ENCODE results near the gene FBL.
A peak's percentile ranks its signal among the peaks of the same experiment; 100 is the strongest.

FBL gene

GRCh38 chr19:39840492-39840891 is 5.7 kb downstream of the FBL start:
- Histone ChIP-seq H3K27me3 (no peaks in the 10 kb centered on the region), H3K4me2 (no peak overlapping the region), H3K36me3 (peaks cover 59% of the 10 kb centered on the region), H3K27ac (no peak overlapping the region), H3K4me1 (peaks cover 38% of the 10 kb centered on the region), H3K9me3 (no peaks in the 10 kb centered on the region), H3K4me3 (no peak overlapping the region), H3K9ac (no peak overlapping the region), H4K20me1 (peaks cover 99% of the 10 kb centered on the region)
- TF ChIP-seq Cebpa-rat (IDR thresholded peaks at IDR 0.05), result no peak

GRCh38 chr19:39839678-39840327 is 6.4 kb downstream of the FBL start:
- no peak overlapping the region for H3K9ac ChIP-seq
- peaks cover 66% of the 10 kb centered on the region for H3K36me3 ChIP-seq
- H3K27ac ChIP-seq, result no peak overlapping the region
- peaks cover 99% of the 10 kb centered on the region for H4K20me1 ChIP-seq
- TF ChIP-seq Cebpa-rat (IDR thresholded peaks at IDR 0.05), result no peak
- H3K4me2 ChIP-seq, result no peak overlapping the region
- no peaks in the 10 kb centered on the region for H3K9me3 ChIP-seq
- no peaks in the 10 kb centered on the region for H3K27me3 ChIP-seq
- no peak overlapping the region for H3K4me3 ChIP-seq
- H3K4me1 ChIP-seq, result peaks cover 32% of the 10 kb centered on the region

GRCh38 chr19:39838569-39838968 is 7.6 kb downstream of the FBL start:
- H3K9ac ChIP-seq, result no peak overlapping the region
- H4K20me1 ChIP-seq, result peaks cover 98% of the 10 kb centered on the region
- no peak for TF ChIP-seq Cebpa-rat (IDR thresholded peaks at IDR 0.05)
- peaks cover 32% of the 10 kb centered on the region for H3K4me1 ChIP-seq
- H3K4me2 ChIP-seq, result no peak overlapping the region
- no peak overlapping the region for H3K27ac ChIP-seq
- H3K9me3 ChIP-seq, result no peaks in the 10 kb centered on the region
- peaks cover 73% of the 10 kb centered on the region for H3K36me3 ChIP-seq
- H3K27me3 ChIP-seq, result no peaks in the 10 kb centered on the region
- no peak overlapping the region for H3K4me3 ChIP-seq

- H4K20me1 ChIP-seq, result peaks cover 98% of the 10 kb centered on the region
- peaks cover 73% of the 10 kb centered on the region for H3K36me3 ChIP-seq
- TF ChIP-seq Cebpa-rat (IDR thresholded peaks at IDR 0.05), result no peak
- no peaks in the 10 kb centered on the region for H3K27me3 ChIP-seq
- peaks cover 31% of the 10 kb centered on the region for H3K4me1 ChIP-seq
- no peak overlapping the region for H3K9ac ChIP-seq
- H3K9me3 ChIP-seq, result no peaks in the 10 kb centered on the region
- no peak overlapping the region for H3K27ac ChIP-seq
- no peak overlapping the region for H3K4me2 ChIP-seq
- no peak overlapping the region for H3K4me3 ChIP-seq
Measured at GRCh38 chr19:39837978-39838377, 8.2 kb downstream of the FBL start.

- TF ChIP-seq Cebpa-rat (IDR thresholded peaks at IDR 0.05), result no peak
- peaks cover 41% of the 10 kb centered on the region for H3K4me1 ChIP-seq
- peaks cover 79% of the 10 kb centered on the region for H3K36me3 ChIP-seq
- no peaks in the 10 kb centered on the region; the same call in 1 of the 2 replicates for H3K27me3 ChIP-seq
- H3K9me3 ChIP-seq, result no peaks in the 10 kb centered on the region
- no peak overlapping the region for H3K9ac ChIP-seq
- no peak overlapping the region for H3K27ac ChIP-seq
- H4K20me1 ChIP-seq, result peaks cover 98% of the 10 kb centered on the region
- peak overlapping the region; percentile 94 for H3K4me2 ChIP-seq
- H3K4me3 ChIP-seq, result peak overlapping the region; percentile 75
Measured at GRCh38 chr19:39834287-39834841, 11.8 kb downstream of the FBL start.

- peaks cover 79% of the 10 kb centered on the region for H3K36me3 ChIP-seq
- peak within 1 kb of the TSS; percentile 71 for H3K9ac ChIP-seq
- H3K27me3 ChIP-seq, result no peaks in the 10 kb centered on the region; the same call in 1 of the 2 replicates
- peaks cover 48% of the 10 kb centered on the region for H3K4me1 ChIP-seq
- peak within 1 kb of the TSS; percentile 75 for H3K4me3 ChIP-seq
- no peak for TF ChIP-seq Cebpa-rat (IDR thresholded peaks at IDR 0.05)
- H3K27ac ChIP-seq, result peak within 1 kb of the TSS; percentile 73; the same call in 1 of the 2 replicates
- H3K4me2 ChIP-seq, result peak within 1 kb of the TSS; percentile 94
- H4K20me1 ChIP-seq, result peaks cover 96% of the 10 kb centered on the region
- H3K9me3 ChIP-seq, result no peaks in the 10 kb centered on the region
Measured at GRCh38 chr19:39833464-39834286, 12.5 kb downstream of the FBL start, which contains the start of gene DYRK1B. Gene DYRK1B (minus strand): TSS chr19:39834162. CDS start chr19:39831867, 2,295 bp downstream.

- H3K4me1 ChIP-seq, result peaks cover 49% of the 10 kb centered on the region
- peak overlapping the region; percentile 54; the same call in 1 of the 2 replicates for H3K27ac ChIP-seq
- H3K9ac ChIP-seq, result peak overlapping the region; percentile 71; the same call in 1 of the 2 replicates
- peak overlapping the region; percentile 75 for H3K4me3 ChIP-seq
- H3K9me3 ChIP-seq, result no peaks in the 10 kb centered on the region
- peaks cover 78% of the 10 kb centered on the region for H3K36me3 ChIP-seq
- H3K27me3 ChIP-seq, result no peaks in the 10 kb centered on the region; the same call in 1 of the 2 replicates
- H3K4me2 ChIP-seq, result peak overlapping the region; percentile 94
- TF ChIP-seq Cebpa-rat (IDR thresholded peaks at IDR 0.05), result no peak
- peaks cover 90% of the 10 kb centered on the region for H4K20me1 ChIP-seq
Measured at GRCh38 chr19:39833160-39833463, 13.1 kb downstream of the FBL start.

- H3K9me3 ChIP-seq, result no peaks in the 10 kb centered on the region
- peak overlapping the region; percentile 75 for H3K4me3 ChIP-seq
- H3K27ac ChIP-seq, result peak overlapping the region; percentile 54; the same call in 1 of the 2 replicates
- peak overlapping the region; percentile 71; the same call in 1 of the 2 replicates for H3K9ac ChIP-seq
- H3K36me3 ChIP-seq, result peaks cover 78% of the 10 kb centered on the region
- H4K20me1 ChIP-seq, result peaks cover 84% of the 10 kb centered on the region
- no peaks in the 10 kb centered on the region; the same call in 1 of the 2 replicates for H3K27me3 ChIP-seq
- H3K4me1 ChIP-seq, result peaks cover 49% of the 10 kb centered on the region
- no peak for TF ChIP-seq Cebpa-rat (IDR thresholded peaks at IDR 0.05)
- peak overlapping the region; percentile 94 for H3K4me2 ChIP-seq
Measured at GRCh38 chr19:39832341-39833083, 13.7 kb downstream of the FBL start.

- no peak for TF ChIP-seq Cebpa-rat (IDR thresholded peaks at IDR 0.05)
- Histone ChIP-seq H3K4me3 (no peak overlapping the region), H3K4me1 (peaks cover 49% of the 10 kb centered on the region), H3K36me3 (peaks cover 76% of the 10 kb centered on the region), H3K9me3 (no peaks in the 10 kb centered on the region), H4K20me1 (peaks cover 77% of the 10 kb centered on the region), H3K9ac (no peak overlapping the region), H3K27me3 (no peaks in the 10 kb centered on the region; the same call in 1 of the 2 replicates), H3K4me2 (peak overlapping the region; percentile 94), H3K27ac (no peak overlapping the region)
Measured at GRCh38 chr19:39831679-39832078, 14.5 kb downstream of the FBL start.
